ENCODE results near the gene MAST1.

MAST1 gene

GRCh38 chr19:12867120-12868099 lies 29.1 kb downstream of the MAST1 start:
- DNase-seq, result peak; percentile 82 to 86

GRCh38 chr19:12868540-12869112 lies 30.3 kb downstream of the MAST1 start:
- no peak for TF ChIP-seq GATA1 (IDR thresholded peaks at IDR 0.05; ENCODE audit: low read depth, low read length)
- no peak for TF ChIP-seq POLR2A (IDR thresholded peaks at IDR 0.05; ENCODE audit: low read length)
- DNase-seq, result peak; percentile 38 to 49

More at GRCh38 chr19:12867120-12868099, 29.1 kb downstream of the MAST1 start:
- no peak for TF ChIP-seq POLR2A (IDR thresholded peaks at IDR 0.05; ENCODE audit: low read length)

GRCh38 chr19:12871681-12872080 lies 33.4 kb downstream of the MAST1 start:
- no peak for DNase-seq

GRCh38 chr19:12872255-12872654 lies 33.9 kb downstream of the MAST1 start:
- peak; percentile 34 to 41 for DNase-seq
- TF ChIP-seq POLR2A (IDR thresholded peaks at IDR 0.05; ENCODE audit: low read length) (no peak), GATA1 (IDR thresholded peaks at IDR 0.05; ENCODE audit: low read depth, low read length) (no peak)

More at GRCh38 chr19:12871681-12872080, 33.4 kb downstream of the MAST1 start:
- TF ChIP-seq POLR2A (IDR thresholded peaks at IDR 0.05; ENCODE audit: low read length) (no peak), GATA1 (IDR thresholded peaks at IDR 0.05; ENCODE audit: low read depth, low read length) (no peak)

- DNase-seq, result peak; percentile 89
- TF ChIP-seq GATA1 (IDR thresholded peaks at IDR 0.05; ENCODE audit: low read depth, low read length) (no peak), POLR2A (IDR thresholded peaks at IDR 0.05; ENCODE audit: low read length) (no peak)
Measured at GRCh38 chr19:12872941-12873890, 34.9 kb downstream of the MAST1 start.

GRCh38 chr19:12873891-12874745 lies 35.8 kb downstream of the MAST1 start:
- TF ChIP-seq POLR2A (IDR thresholded peaks at IDR 0.05; ENCODE audit: low read length) (no peak), GATA1 (IDR thresholded peaks at IDR 0.05; ENCODE audit: low read depth, low read length) (no peak)

GRCh38 chr19:12875086-12875485 lies 36.8 kb downstream of the MAST1 start:
- DNase-seq, result no peak

More at GRCh38 chr19:12873891-12874745, 35.8 kb downstream of the MAST1 start:
- no peak for DNase-seq

GRCh38 chr19:12880551-12881171 lies 42.3 kb downstream of the MAST1 start:
- TF ChIP-seq GATA1 (IDR thresholded peaks at IDR 0.05; ENCODE audit: low read depth, low read length) (no peak), POLR2A (IDR thresholded peaks at IDR 0.05; ENCODE audit: low read length) (no peak)
- DNase-seq, result peak; percentile 64 to 68

More at GRCh38 chr19:12875086-12875485, 36.8 kb downstream of the MAST1 start:
- TF ChIP-seq POLR2A (IDR thresholded peaks at IDR 0.05; ENCODE audit: low read length), result no peak
- no peak for TF ChIP-seq GATA1 (IDR thresholded peaks at IDR 0.05; ENCODE audit: low read depth, low read length)

GRCh38 chr19:12881172-12881808 lies 43.0 kb downstream of the MAST1 start, which contains the start of gene DNASE2:
Gene DNASE2 (minus strand): TSS chr19:12881449. CDS start chr19:12881375, 74 bp downstream.
- TF ChIP-seq GATA1 (IDR thresholded peaks at IDR 0.05; ENCODE audit: low read depth, low read length) (no peak), POLR2A (IDR thresholded peaks at IDR 0.05; ENCODE audit: low read length) (peak; percentile 91)
- DNase-seq, result peak; percentile 93 to 95

- TF ChIP-seq POLR2A (IDR thresholded peaks at IDR 0.05; ENCODE audit: low read length) (peak; percentile 52), GATA1 (IDR thresholded peaks at IDR 0.05; ENCODE audit: low read depth, low read length) (no peak)
- no peak for DNase-seq
Measured at GRCh38 chr19:12882589-12882988, 44.3 kb downstream of the MAST1 start.

GRCh38 chr19:12884202-12884601 lies 45.9 kb downstream of the MAST1 start:
- TF ChIP-seq GATA1 (IDR thresholded peaks at IDR 0.05; ENCODE audit: low read depth, low read length) (no peak), POLR2A (IDR thresholded peaks at IDR 0.05; ENCODE audit: low read length) (no peak)
- no peak for DNase-seq

GRCh38 chr19:12884627-12884925 lies 46.3 kb downstream of the MAST1 start:
- TF ChIP-seq POLR2A (IDR thresholded peaks at IDR 0.05; ENCODE audit: low read length), result no peak
- TF ChIP-seq GATA1 (IDR thresholded peaks at IDR 0.05; ENCODE audit: low read depth, low read length), result no peak
- no peak for DNase-seq

All from erythroblast (primary cell).